HT1080 (cell line): ENCODE data around the gene TPK1. TPM values are rescaled to one million over a fixed set of nuclear protein-coding genes. Genes with fewer than 3 reads are reported as not detected.
"Not testable (repeated sequence)": the region's sequence is repeated elsewhere in the genome, so short reads cannot be mapped to it uniquely, and the experiment has no call there.

Experiments
- DNase-seq: peaks from one replicate; pipeline ENCODE4 v3.0.0-alpha.2; 2015; ENCODE audit warnings: low read depth
- total RNA-seq: library from RNA; depleted of rRNA; stranded (reverse); fragments of >200 nt; shearing (Covaris generic); gene quantifications from 2 replicates; pipeline ENCODE4 v1.2.3, GENCODE V29; 2014

The TPK1 gene
- total RNA-seq, 1 experiment from 2014 or later, result 9.0 TPM

DNA sequence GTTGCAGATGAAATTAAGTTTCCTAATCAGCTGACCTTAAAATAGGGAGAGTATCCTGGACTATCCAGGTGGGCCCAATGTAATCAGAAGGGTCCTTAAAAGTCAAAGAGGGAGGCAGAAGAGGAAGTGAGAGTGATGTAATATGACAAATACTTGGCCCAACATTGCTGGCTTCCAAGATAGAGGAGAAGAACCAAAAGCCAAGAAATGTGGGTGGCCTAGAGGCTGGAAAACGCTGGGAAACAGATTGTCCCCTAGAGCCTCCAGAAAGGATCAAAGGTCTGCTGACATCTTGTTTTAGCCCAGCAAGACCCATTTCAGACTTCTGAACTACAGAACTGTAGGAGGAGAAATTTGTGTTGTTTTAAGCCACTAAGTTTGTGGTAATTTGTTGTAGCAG, 352.7 kb downstream of the TPK1 start:
- DNase-seq, result no peak

DNA sequence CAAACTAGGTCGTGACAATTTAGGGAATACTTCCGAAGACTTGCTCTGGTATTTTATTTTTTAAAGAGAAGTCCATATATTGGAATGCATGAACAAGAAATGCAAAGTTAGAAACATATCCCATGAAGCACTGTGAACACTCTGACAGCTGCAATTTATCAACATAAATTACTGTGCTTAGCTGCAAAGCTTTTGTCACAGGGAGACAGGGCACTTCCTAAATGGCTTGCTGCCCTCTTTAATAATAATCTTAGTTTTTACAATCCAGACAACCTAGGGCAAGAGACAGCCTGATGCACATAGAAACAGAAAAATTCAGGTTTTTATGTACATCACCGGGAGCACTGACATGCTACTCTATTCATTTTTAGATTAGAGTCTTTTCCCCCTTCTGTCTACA, 354.0 kb downstream of the TPK1 start:
- DNase-seq, result no peak

DNA sequence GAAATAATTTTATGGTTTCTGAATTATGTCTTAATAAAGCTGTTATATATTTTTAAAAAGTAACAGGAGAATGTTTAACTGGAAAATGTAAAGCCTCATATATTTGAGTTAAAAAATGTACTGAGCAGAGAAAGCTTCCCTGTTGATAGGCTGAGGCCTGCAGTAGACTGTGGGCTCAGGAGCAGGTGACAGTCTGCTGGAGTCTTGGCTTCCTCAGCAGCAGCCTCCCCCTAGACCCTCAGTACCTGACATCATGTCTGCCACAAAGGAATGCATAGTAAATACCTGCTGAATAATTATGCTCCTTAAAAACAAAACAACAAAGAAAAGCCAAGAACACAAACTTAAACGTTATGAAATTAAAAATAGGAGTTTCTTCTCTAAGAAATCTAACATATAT, 358.5 kb downstream of the TPK1 start:
- no peak for DNase-seq

DNA sequence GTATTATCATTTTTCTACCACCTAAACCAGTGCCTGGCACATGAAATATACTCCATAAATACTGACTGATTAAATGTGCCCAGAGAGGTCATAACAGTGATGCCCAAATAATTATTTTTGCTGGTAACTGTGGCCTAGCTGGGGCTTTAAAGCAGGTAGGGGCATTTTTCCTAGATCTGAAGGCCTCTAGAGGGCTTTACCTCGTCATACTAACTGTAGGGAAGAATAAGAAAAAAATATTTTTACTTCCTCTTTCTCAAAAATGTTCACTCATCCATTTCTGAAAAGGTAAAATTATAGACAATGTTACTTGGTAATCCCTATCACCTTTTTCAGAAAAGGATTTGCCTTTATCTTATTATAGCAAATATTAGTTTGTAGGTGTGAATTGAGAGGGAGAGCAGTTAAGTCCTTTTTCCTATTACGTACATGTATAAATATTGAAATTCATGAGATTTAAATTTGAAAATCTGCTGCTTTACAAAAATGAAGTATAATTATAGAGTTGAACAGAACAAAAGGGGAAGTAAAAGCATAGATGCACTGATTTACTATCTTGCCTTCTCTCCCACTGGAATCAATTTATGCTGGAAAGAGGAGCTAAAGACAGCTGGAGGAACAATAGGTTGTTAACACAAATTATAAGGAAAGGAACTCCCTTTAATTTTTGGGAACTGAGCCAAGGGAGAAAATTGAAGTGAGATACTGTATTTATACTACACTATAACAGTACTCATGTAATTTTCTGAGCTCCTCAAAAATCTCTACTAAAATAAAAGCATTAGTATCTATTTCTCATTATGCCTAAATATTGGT, 360.8 kb downstream of the TPK1 start:
- DNase-seq, result no peak

DNA sequence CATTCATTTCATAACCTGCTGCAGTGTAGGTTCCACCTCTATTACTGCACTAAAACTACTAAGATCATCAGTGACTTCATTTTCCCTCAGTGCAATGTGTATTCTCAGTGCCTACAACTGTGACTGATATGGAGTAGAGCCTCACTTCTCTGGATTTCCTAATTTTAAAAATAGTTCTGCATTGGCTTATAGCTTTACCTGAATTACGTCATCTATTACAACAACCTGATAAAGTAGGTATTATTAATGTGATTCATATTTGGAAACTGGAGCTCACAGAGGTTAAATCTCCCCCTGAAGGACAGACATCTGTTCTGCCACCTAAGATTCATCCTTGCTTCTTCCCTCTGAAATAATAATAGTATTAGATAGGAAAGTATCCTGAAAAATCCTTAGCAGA, 361.5 kb downstream of the TPK1 start:
- DNase-seq, result no peak

DNA sequence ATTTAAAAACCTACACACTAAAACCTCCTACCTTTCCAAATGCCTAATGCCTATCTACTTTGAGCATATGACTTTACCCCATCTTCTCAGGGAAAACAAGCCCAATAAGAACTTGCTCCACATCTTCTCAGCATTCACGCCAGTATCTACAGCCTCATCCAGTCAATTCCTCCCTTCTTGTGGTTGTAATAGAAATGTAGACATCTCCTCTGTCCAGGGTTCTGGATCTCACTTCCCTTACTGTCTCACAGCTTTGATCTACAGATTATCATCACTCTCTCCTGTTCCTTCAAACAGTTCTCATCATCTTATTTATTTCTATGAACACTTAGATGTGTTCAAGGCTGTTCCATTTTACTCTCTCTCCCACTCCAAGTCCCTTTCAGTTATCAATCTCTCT, 361.9 kb downstream of the TPK1 start:
- no peak for DNase-seq

DNA sequence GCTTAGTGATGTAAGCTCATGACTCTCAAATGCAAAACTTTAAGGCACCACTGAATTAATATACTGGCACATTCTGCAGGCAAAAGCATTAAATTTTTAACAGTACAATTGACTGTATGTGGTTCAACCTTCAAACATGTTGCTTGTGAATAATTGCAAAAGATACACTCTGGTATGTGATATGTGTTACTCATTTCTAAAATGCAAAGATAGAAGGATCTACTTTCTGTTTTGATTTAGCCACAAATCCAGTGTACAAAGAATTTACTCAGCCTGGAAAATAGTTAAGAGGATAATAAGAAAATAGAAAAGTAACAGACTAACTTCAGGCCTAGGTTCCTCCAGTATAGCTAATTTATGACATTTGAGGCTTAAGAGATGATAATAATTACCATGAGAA, 365.8 kb downstream of the TPK1 start:
- DNase-seq, result no peak

DNA sequence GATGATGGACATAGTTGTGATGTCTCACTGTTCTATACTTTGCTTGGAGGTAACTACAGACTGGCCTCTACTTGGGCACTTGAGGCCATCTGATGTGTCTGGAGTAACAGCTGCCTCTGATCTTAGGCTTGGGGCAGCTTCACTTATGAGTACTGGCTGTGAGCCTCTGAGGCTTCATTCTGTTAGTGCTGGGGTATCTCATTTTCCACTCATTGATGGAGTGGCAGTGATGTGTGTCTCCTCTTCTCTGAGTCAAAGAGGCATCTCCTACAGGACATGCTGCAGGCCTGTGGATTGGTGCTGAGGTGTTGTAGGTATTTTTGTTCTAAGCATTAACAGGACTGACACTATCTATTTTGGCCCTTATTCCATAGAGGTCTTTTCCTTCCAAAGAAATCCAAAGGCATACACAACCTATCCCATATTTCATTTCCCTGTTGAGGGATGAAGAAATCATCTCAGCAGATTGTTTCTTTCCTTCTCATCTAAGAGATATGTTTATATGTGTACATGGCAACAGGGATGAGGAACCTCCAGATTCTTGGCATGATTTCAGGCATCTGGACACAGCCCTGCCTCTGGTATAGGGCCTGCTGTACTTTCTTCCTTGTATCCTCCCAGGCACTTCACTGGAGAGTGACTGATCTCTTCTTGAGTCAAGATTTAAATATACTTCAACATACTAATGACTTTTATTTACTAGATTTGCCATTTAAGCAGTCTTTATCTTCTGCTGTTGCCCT, 366.7 kb downstream of the TPK1 start:
- DNase-seq, result peak; percentile 10

DNA sequence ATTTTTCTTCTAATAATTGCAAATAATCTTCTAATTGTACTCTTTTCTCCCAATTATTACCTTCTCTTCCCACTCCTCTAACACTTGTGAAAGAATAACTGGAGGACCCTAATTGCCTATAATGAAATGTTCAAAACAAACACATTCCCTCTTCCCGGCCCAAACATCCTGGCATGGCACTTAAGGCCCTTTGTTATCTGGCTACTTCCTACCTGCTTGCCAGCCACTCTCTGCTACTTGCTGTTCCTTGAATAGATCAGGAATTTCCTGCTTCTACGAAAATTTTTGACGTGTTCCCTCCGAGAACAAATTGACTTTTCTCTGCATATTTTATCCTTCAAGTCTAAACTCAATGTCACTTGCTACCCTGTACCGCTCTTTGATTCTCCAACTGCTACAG, 376.2 kb downstream of the TPK1 start:
- no peak for DNase-seq

DNA sequence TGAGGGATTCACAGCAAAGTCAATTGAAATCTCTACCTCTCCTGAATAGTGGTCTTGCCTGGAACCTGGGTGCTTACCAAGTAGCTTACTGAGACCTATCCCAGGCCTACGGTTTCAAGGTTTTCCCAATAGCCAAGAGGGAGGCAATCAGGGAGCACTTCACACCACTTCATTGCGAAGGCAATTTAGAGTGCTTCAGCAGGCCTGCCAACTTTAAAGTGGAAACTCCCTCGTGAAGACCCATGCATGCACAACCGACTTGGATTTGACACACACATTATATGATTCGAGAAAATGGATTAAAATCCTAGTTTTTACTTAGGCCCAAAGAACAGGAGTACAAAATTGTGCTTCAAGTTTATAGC, 380.8 kb downstream of the TPK1 start:
- DNase-seq, result no peak

DNA sequence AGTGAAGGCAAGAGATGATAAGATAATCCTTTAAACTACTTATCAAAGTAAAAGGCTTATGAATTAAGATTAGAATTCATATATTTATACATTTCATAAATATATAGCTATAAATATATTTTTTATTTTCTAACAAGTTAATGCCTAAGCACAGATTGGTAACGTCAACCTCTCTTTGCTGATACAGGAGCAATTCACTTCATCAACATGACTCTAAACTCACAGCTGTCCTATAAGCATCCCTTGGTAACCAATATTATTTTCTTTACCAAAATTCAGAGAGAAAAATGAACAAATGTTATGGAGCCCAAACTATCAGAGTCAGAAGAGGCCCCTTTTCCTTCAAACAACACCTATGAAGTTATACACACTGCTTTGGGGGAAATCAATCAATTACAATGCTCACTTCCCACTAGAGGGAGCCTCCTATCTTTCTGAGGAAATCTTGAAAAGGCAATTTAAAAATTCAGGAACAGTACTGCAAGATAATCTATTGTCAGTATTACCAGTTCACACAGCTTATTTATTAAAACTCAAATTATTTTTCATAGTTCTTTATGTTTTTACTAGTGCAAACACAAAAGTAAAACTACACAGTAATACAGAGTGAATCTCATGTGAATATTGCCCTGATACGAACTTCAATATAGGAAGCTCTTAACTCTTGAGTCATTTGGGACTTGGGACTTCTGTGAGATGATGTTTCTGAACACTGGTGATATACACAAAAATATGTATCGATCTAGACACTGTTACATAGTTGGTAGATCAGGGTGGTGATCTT, 381.4 kb downstream of the TPK1 start:
- DNase-seq, result no peak

DNA sequence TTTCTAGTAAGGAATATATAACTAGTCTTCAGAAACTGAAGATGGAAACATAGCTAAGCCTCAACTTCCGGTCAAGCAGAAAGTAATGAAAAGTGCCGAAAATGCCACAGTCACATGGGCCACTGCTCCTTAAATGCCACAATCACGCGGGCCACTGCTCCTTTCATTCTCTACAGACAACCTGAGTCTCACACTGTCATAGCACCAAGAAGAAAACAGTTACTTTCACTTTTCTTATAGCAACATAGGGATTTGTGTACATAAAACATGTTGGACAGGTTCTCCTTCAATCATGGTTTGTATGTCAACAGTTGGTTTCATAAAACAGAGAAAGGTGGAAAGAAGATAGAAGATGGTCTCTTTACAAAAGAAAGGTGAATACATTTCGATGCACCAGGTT, 383.8 kb downstream of the TPK1 start:
- no peak for DNase-seq

DNA sequence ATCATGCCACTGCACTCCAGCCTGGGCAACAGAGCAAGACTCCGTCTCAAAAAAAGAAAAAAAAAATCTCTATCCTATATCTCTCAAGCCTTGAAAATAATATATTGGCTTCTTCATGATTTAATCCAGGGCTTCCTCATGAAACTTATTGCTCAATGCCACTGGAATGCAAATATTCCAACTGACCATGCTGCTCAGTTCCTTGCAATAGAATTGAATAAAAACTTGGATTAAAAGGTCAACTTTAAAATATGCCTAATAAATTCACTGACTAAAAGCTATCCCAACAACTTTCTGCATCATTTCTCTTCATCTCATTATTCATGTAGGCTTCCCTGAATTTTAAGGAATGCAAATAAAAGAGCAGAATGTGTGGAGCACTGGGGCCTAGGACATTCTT, 390.3 kb downstream of the TPK1 start:
- DNase-seq, result no peak

DNA sequence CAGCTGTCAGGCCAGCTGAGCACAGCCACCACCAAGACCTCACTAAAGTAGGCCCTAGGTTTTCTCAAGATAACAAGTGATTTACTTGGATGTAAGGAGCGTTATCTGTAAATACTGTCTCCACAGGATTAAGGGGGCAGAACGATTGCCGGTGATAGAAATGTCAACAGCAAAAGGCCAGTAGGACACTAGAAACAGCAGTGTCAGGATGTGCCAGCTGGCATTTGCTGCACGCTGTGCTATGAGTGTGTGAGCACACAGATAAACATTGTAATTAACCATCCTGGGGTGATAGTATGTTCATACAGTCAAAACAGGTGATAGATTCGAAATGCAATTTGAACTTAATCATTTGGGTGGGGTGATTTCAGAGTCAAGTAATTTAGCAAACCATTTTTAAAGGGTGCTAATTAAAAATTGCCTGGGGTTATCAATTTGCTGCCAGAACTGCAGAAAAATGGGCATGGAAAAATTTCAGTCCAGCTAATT, 396.1 kb downstream of the TPK1 start:
- no peak for DNase-seq

DNA sequence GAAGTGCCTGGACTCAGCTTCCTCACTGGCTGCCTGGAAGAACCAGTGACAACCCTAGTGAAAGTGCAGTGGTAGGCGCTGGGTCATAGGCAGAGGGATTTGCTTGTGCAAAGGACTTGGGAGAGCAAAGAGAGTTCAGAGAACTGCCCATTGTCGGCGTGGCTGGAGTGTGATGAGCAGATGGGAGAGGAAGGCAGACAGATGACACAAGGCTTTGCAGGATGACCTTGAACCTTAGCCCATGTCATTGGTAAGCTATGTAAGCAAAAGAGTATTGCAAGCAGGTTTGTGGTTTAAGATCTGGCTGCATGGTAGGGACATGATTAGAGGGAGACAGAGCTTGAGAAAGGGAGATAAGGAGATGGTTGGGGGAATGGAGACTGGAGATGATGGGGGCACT, 397.1 kb downstream of the TPK1 start:
- DNase-seq, result no peak

DNA sequence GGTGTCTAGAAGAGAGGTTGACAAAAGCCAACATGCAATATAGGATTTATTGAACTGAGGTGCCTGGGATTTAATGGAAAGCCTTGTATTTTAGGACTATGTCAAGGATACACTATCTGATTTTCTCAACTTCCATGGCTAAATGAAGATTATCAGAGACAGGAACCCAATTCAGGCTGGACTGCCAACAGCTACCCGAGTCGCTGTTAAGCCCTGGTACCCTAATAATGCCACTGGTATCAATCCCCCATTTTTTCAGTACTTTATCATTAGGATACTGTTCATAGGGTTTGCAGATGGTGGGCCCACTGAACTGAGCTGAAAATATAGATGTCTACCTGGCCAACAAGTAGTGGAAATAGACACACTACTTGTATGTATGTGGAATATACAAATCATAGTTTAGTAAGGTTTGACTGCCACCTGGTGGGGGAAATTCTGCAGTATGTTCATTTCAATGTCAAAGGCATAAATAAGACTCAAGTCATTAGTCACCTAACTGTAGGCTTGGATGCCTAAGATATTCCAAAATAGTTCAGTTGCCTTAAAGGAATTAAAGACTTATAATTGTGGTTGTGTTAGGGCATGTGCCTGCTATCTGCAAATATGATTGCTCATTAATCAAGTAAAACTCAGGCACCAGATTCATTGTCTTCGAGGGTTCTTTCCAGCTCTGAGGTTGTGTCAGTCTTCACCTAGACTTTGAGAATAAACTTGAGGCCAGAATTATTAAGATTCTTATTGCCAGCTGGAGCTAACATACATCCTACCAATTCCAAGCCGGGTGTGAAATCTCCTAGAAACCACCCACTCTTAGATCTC, 398.3 kb downstream of the TPK1 start:
- DNase-seq, result peak; percentile 65

DNA sequence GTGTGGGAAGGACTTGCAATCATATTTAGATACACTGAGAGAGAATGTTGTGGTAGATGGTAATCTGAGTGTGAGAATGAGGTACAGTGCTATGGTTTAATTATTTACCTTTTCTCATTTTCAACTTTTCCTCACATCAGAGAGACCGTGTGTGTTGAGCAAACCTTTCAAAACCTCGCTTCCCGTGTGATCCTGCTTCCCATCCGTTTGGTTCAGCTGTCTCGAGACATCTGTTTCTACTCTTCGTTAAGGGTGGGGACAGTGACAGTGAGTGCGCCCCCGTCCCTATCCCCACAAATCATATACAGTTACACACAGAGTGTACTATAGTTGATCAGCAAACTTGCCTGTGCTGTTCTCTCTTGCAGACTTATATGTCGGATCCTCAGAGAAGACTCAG, 399.4 kb downstream of the TPK1 start:
- no peak for DNase-seq

DNA sequence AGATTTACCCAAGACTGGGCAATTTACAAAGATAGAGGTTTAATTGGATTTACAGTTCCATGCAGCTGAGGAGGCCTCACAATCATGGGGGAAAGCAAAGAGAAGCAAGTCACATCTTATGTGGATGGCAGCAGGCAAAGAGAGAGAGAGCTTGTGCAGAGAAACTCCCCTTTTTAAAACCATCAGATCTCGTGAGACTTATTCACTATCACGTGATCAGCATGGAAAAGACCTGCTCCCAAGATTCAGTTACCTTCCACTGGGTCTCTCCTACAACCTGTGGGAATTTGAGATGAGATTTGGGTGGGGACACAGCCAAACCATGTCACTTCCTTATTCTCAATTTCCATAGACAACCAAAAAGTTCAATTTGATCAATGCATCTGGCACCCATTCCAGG, 407.4 kb downstream of the TPK1 start:
- DNase-seq, result no peak

DNA sequence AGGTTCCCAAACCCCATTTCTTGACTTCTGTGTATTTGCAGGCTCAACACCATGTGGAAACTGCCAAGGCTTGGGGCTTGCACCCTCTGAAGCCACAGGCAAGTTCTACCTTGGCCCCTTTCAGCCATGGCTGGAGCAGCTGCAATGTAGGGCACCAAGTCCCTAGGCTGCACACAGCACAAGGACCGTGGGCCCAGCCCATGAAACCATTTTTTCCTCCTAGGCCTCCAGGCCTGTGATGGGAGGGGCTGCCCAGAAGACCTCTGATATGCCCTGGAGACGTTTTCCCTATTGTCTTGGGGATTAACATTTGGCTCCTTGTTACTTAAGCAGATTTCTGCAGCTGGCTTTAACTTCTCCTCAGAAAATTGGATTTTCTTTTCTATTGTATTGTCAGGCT, 408.3 kb downstream of the TPK1 start:
- DNase-seq, result not testable (repeated sequence)

DNA sequence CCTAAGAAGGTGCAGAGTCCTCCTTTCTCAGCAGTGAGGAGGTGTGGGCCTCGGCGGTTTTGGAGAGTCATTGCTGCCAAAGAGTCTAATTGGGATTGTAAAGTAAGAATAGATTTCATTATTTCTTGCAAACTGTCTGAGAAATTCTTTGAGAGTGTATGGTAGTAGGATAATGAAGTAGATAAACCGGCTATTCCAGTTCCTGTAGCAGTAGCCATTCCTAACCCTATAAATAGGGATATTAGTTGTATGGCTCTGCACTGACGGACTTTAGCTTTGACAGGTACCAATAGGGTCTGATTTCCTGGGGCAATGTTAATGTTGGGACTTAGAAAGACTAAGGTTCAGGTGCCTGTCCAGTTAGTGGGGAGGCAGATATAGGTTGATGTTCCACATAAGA, 416.9 kb downstream of the TPK1 start:
- not testable (repeated sequence) for DNase-seq

DNA sequence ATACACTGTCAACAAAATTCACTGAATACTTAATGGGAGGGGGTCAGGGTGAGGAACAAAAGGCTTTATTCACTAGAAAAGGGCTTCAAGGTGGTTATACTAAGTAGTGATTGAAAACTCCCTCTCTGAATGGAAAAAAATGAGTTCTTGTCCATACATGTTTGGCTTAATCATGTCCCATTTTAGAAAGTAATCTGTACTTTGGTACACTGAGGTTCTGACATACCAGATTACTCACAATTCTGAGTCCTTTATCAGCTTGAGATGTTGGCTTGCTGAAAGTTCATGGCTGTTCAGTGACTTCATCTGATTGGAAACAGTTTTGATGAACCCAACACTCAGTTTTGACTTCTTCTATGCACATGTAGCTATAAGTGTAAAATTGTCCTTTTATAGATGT, 419.5 kb downstream of the TPK1 start:
- no peak for DNase-seq
